ENCODE measurements around the gene MXRA8. TPM values are rescaled to one million over a fixed set of nuclear protein-coding genes. Genes with fewer than 3 reads are reported as not detected.

MXRA8 gene
- total and polyA plus RNA-seq, 9 of the 15 experiments (the other 6 are each of a cell fraction or from before 2014, with no cell fraction given): 0.66 to 11.3 (median 6.3) TPM

- TF ChIP-seq ZFP30 (CRISPR knock-in tag; IDR thresholded peaks at IDR 0.05; ENCODE audit: borderline replicate concordance) (no peak), TAF1 (IDR thresholded peaks at IDR 0.05; ENCODE audit: control insufficient read depth, extremely low read depth, insufficient read depth, low read length, severe bottlenecking) (peak; percentile 53), HMGXB4 (CRISPR knock-in tag; IDR thresholded peaks at IDR 0.05) (peak; percentile 86), SIRT6 (IDR thresholded peaks at IDR 0.05; ENCODE audit: low read depth, low read length) (no peak), PML (IDR thresholded peaks at IDR 0.05; ENCODE audit: low read length) (no peak), TEAD4 (IDR thresholded peaks at IDR 0.05; ENCODE audit: low read length) (no peak), TEAD4 (CRISPR knock-in tag; IDR thresholded peaks at IDR 0.05; ENCODE audit: borderline replicate concordance) (no peak), MCM7 (IDR thresholded peaks at IDR 0.05) (no peak), HMG20A (CRISPR knock-in tag; conservative IDR thresholded peaks at IDR 0.05) (no peak), FOXO4 (CRISPR knock-in tag; IDR thresholded peaks at IDR 0.05) (no peak), SMAD1 (IDR thresholded peaks at IDR 0.05; ENCODE audit: low read depth, low read length, partially characterized antibody) (no peak), BMI1 (IDR thresholded peaks at IDR 0.05; ENCODE audit: low read length) (no peak), YBX1 (IDR thresholded peaks at IDR 0.05) (no peak), FOXJ3 (CRISPR knock-in tag; IDR thresholded peaks at IDR 0.05) (no peak), MNT (conservative IDR thresholded peaks at IDR 0.05) (peak in 1 of 2 experiments; percentile 41; a peak in 1 of 4 replicates), NR1H2 (CRISPR knock-in tag; IDR thresholded peaks at IDR 0.05) (0 out of 2 replicates have a peak, but pooled peaks have one; percentile 13), EWSR1 (IDR thresholded peaks at IDR 0.05; ENCODE audit: borderline replicate concordance, low read depth, partially characterized antibody) (no peak), HDGF (IDR thresholded peaks at IDR 0.05) (no peak), DPF2 (IDR thresholded peaks at IDR 0.05) (no peak), TOE1 (IDR thresholded peaks at IDR 0.05; ENCODE audit: borderline replicate concordance) (no peak), TOE1 (CRISPR knock-in tag; IDR thresholded peaks at IDR 0.05; ENCODE audit: borderline replicate concordance, low read depth) (0 out of 2 replicates have a peak, but pooled peaks have one; percentile 33), MLLT1 (IDR thresholded peaks at IDR 0.05) (no peak), ZC3H4 (CRISPR knock-in tag; IDR thresholded peaks at IDR 0.05; ENCODE audit: borderline replicate concordance) (no peak), RBFOX2 (IDR thresholded peaks at IDR 0.05; ENCODE audit: low read depth, low read length) (peak; percentile 72)
Observed at GRCh38 chr1:1349256-1350012, 8.9 kb downstream of the MXRA8 start, which contains the start of gene DVL1 (continued).
